HEK293 (cell line): ENCODE measurements around the gene ORC4.

ENCODE experiments used
- CTCF ChIA-PET: fragments of 350-600 bp; formaldehyde crosslinking; extraction: SDS; loops from one replicate; lab custom pipeline; 2021; ENCODE audit warnings: antibody characterized with exemption; lab: Yijun Ruan, JAX
- POLR2A ChIA-PET: fragments of 300-600 bp; formaldehyde crosslinking; extraction: SDS; loops from one replicate; lab custom pipeline; 2020; ENCODE audit warnings: antibody characterized with exemption, inconsistent platforms; lab: Yijun Ruan, JAX
- H3K27ac ChIP-seq: fragments of 200-500 bp; sonication (Bioruptor generic); 2 replicates; pipeline ENCODE4 v1.5.1; 2014; ENCODE audit warnings: low read depth, low read length, control low read depth, inconsistent platforms; ENCODE audit errors: extremely low read depth
- H3K36me3 ChIP-seq, 2 experiments: fragments of 200-500 bp in 1 of 2; sonication (Bioruptor generic) in 1 of 2; 1 replicate in 1 of 2; 2 replicates in 1 of 2; pipeline ENCODE4 v1.5.1; 2014 to 2017; ENCODE audit warnings: inconsistent platforms in 2 of 2, low read length in 2 of 2; ENCODE audit not compliant: control insufficient read depth in 2 of 2, insufficient read depth in 1 of 2
- H3K4me1 ChIP-seq: fragments of 200-500 bp; sonication (Bioruptor generic); 2 replicates; pipeline ENCODE4 v1.5.1; 2014; ENCODE audit warnings: mild to moderate bottlenecking, low read length, inconsistent platforms; ENCODE audit not compliant: control insufficient read depth, insufficient read depth
- H3K4me3 ChIP-seq: 2 replicates; pipeline ENCODE4 v1.5.1; 2011; ENCODE audit warnings: low read depth, mild to moderate bottlenecking, control low read depth, low read length, moderate library complexity
- H3K9me3 ChIP-seq: fragments of 200-500 bp; sonication (Bioruptor generic); 2 replicates; pipeline ENCODE4 v1.5.1; 2014; ENCODE audit warnings: low read depth, low read length, inconsistent platforms; ENCODE audit not compliant: control insufficient read depth, insufficient read depth
- IKZF3 ChIP-seq: fragments of 450-650 bp; IDR thresholded peaks from 2 replicates; pipeline ENCODE4 v1.5.0; 2018; ENCODE audit warnings: missing biosample characterization, mild to moderate bottlenecking, missing genetic modification characterization, moderate library complexity
- KLF1 ChIP-seq: fragments of 450-650 bp; formaldehyde crosslinking; IDR thresholded peaks from 2 replicates; pipeline ENCODE4 v1.5.1; 2016; ENCODE audit warnings: missing biosample characterization, missing genetic modification characterization
- KLF9 ChIP-seq: fragments of 450-650 bp; formaldehyde crosslinking; IDR thresholded peaks from 2 replicates; pipeline ENCODE4 v1.5.1; 2016; ENCODE audit warnings: missing biosample characterization, missing genetic modification characterization, low read depth
- MEIS1 ChIP-seq: sonication (generic); formaldehyde crosslinking; IDR thresholded peaks from 2 replicates; pipeline ENCODE4 v1.8.1; 2022; ENCODE audit warnings: missing genetic modification reagents, mild to moderate bottlenecking, borderline replicate concordance
- PRDM1 ChIP-seq: fragments of 450-650 bp; formaldehyde crosslinking; IDR thresholded peaks from 2 replicates; pipeline ENCODE4; 2016; ENCODE audit warnings: missing biosample characterization, missing genetic modification characterization
- SP7 ChIP-seq: fragments of 450-650 bp; formaldehyde crosslinking; IDR thresholded peaks from 2 replicates; pipeline ENCODE4 v1.5.1; 2016; ENCODE audit warnings: missing biosample characterization, missing genetic modification characterization
- ZBTB1 ChIP-seq: fragments of 450-650 bp; formaldehyde crosslinking; IDR thresholded peaks from 2 replicates; pipeline ENCODE4 v1.5.1; 2016; ENCODE audit warnings: missing biosample characterization, missing genetic modification characterization
- ZEB2 ChIP-seq: fragments of 450-650 bp; formaldehyde crosslinking; IDR thresholded peaks from 2 replicates; pipeline ENCODE4 v1.5.1; 2016; ENCODE audit warnings: missing biosample characterization, missing genetic modification characterization
- ZFHX2 ChIP-seq: fragments of 450-650 bp; formaldehyde crosslinking; conservative IDR thresholded peaks from 2 replicates; pipeline ENCODE4 v1.5.1; 2016; ENCODE audit warnings: missing biosample characterization, missing genetic modification characterization
- ZNF10 ChIP-seq: fragments of 450-650 bp; formaldehyde crosslinking; IDR thresholded peaks from 2 replicates; pipeline ENCODE4 v1.5.1; 2017; ENCODE audit warnings: missing biosample characterization, missing genetic modification characterization
- ZNF114 ChIP-seq: fragments of 450-650 bp; formaldehyde crosslinking; IDR thresholded peaks from 2 replicates; pipeline ENCODE4 v1.5.0; 2017; ENCODE audit warnings: missing biosample characterization, missing genetic modification characterization
- ZNF274 ChIP-seq, 2 experiments: fragments of 200-500 bp in 1 of 2; fragments of 450-650 bp in 1 of 2; sonication (Bioruptor generic) in 1 of 2; formaldehyde crosslinking in 1 of 2; IDR thresholded peaks; 2 replicates each; pipeline versions ENCODE4 v1.5.1 to v1.6.1; 2014 to 2016; ENCODE audit warnings: borderline replicate concordance in 1 of 2, inconsistent platforms in 1 of 2, low read length in 1 of 2, missing biosample characterization in 1 of 2, missing genetic modification characterization in 1 of 2
- ZNF341 ChIP-seq: fragments of 450-650 bp; formaldehyde crosslinking; IDR thresholded peaks from 2 replicates; pipeline ENCODE4; 2016; ENCODE audit warnings: low read depth, missing biosample characterization, missing genetic modification characterization
- ZNF514 ChIP-seq: fragments of 450-650 bp; formaldehyde crosslinking; IDR thresholded peaks from 2 replicates; pipeline ENCODE4 v1.5.1; 2016; ENCODE audit warnings: missing biosample characterization, missing genetic modification characterization
- ZNF548 ChIP-seq: fragments of 450-650 bp; formaldehyde crosslinking; IDR thresholded peaks from 2 replicates; pipeline ENCODE4 v1.5.1; 2016; ENCODE audit warnings: missing biosample characterization, missing genetic modification characterization
- ZNF561 ChIP-seq: fragments of 450-650 bp; IDR thresholded peaks from 2 replicates; pipeline ENCODE4 v1.5.1; 2018; ENCODE audit warnings: missing biosample characterization, missing genetic modification characterization, borderline replicate concordance
- ZNF600 ChIP-seq: fragments of 450-650 bp; formaldehyde crosslinking; IDR thresholded peaks from 2 replicates; pipeline ENCODE4 v1.5.1; 2016; ENCODE audit warnings: missing biosample characterization, missing genetic modification characterization
- ZNF660 ChIP-seq: fragments of 450-650 bp; IDR thresholded peaks from 2 replicates; pipeline ENCODE4 v1.5.1; 2018; ENCODE audit warnings: missing biosample characterization, mild to moderate bottlenecking, missing genetic modification characterization
- ZNF677 ChIP-seq: fragments of 450-650 bp; IDR thresholded peaks from 2 replicates; pipeline ENCODE4 v1.5.0; 2018; ENCODE audit warnings: missing biosample characterization, mild to moderate bottlenecking, missing genetic modification characterization, moderate library complexity
- TF ChIP-seq, protein P1 (sequence below): fragments of 450-650 bp; formaldehyde crosslinking; IDR thresholded peaks from 2 replicates; pipeline ENCODE4 v1.5.1; 2016; ENCODE audit warnings: missing biosample characterization, missing genetic modification characterization
- TF ChIP-seq, protein P2 (sequence below): fragments of 450-650 bp; formaldehyde crosslinking; IDR thresholded peaks from 2 replicates; pipeline ENCODE4 v1.5.1; 2016; ENCODE audit warnings: missing biosample characterization, missing genetic modification characterization
- TF ChIP-seq, protein P3 (sequence below): sonication (generic); formaldehyde crosslinking; IDR thresholded peaks from 2 replicates; pipeline ENCODE4 v1.8.1; 2022; ENCODE audit warnings: mild to moderate bottlenecking, moderate library complexity, missing genetic modification reagents
- TF ChIP-seq, protein P4 (sequence below): fragments of 450-650 bp; formaldehyde crosslinking; IDR thresholded peaks from 2 replicates; pipeline ENCODE4 v1.5.1; 2016; ENCODE audit warnings: missing biosample characterization, missing genetic modification characterization
- TF ChIP-seq, protein P5 (sequence below): fragments of 450-650 bp; formaldehyde crosslinking; IDR thresholded peaks from 2 replicates; pipeline ENCODE4 v1.5.1; 2017; ENCODE audit warnings: missing biosample characterization, missing genetic modification characterization
- TF ChIP-seq, protein P6 (sequence below): fragments of 450-650 bp; formaldehyde crosslinking; IDR thresholded peaks from 2 replicates; pipeline ENCODE4 v1.5.1; 2016; ENCODE audit warnings: missing biosample characterization, missing genetic modification characterization

Gene ORC4

DNA sequence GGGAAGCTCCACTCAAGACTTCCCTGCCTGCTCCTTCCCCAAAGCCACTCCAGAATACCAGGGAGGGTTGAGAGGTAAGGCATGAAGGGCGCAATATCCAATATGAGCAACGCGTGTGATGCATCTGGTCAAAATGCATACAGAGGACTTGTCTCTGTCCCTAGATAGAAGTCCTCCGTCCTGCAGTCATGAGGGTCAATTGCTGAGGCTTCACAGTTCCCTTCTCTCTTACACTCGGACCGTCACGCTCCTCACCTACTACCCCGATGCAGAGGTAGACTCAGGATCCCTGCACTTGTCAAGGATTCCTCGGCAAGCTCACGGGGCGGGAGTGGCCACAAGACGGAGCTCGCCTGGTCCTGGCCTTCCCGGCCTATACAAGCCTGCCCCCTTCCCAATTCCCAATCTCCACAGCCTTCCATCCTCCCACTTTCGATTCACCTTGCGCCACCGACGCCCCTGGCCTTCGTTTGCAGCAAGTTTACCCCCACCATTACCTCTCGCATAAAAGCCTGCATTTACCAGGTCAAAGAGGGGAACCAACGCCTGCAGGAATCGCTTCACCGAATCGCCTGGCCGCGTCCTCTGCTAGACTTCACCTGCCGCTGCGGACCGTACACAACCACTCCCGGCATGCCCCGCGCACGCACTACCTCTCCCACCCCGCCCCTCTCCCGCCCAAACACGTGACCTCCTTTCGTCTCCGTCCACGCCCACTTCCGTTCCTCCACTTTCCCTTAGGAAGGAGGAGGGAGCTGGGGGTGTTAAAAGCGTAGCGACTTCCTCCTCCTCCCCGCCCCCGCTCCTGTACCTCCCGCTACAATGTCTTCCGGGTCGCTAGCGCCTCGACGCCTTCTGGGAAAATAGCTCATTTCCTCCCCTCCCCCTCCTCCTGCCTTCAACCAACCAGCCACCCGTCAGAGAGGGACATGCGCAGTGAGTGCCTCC is at the start of gene ORC4:
ORC4 (minus strand) TSS at position 627 of the 948 bp plus-strand sequence. CDS start 44,779 bp downstream, outside the sequence.
- no peaks in the 10 kb centered on the region for H3K9me3 ChIP-seq
- TF ChIP-seq, protein P1, sequence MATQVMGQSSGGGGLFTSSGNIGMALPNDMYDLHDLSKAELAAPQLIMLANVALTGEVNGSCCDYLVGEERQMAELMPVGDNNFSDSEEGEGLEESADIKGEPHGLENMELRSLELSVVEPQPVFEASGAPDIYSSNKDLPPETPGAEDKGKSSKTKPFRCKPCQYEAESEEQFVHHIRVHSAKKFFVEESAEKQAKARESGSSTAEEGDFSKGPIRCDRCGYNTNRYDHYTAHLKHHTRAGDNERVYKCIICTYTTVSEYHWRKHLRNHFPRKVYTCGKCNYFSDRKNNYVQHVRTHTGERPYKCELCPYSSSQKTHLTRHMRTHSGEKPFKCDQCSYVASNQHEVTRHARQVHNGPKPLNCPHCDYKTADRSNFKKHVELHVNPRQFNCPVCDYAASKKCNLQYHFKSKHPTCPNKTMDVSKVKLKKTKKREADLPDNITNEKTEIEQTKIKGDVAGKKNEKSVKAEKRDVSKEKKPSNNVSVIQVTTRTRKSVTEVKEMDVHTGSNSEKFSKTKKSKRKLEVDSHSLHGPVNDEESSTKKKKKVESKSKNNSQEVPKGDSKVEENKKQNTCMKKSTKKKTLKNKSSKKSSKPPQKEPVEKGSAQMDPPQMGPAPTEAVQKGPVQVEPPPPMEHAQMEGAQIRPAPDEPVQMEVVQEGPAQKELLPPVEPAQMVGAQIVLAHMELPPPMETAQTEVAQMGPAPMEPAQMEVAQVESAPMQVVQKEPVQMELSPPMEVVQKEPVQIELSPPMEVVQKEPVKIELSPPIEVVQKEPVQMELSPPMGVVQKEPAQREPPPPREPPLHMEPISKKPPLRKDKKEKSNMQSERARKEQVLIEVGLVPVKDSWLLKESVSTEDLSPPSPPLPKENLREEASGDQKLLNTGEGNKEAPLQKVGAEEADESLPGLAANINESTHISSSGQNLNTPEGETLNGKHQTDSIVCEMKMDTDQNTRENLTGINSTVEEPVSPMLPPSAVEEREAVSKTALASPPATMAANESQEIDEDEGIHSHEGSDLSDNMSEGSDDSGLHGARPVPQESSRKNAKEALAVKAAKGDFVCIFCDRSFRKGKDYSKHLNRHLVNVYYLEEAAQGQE, result peak; percentile 24; the same call in 1 of the 2 replicates
- TF ChIP-seq KLF9 (peak; percentile 98), ZNF341 (tag by site-specific recombination) (peak; percentile 50; the same call in 1 of the 2 replicates), ZFHX2 (peak; percentile 96), SP7 (tag by site-specific recombination) (peak; percentile 73), ZNF274 (IDR thresholded peaks at IDR 0.05; ENCODE audit: low read length) (no peak), ZNF274 (tag by site-specific recombination; IDR thresholded peaks at IDR 0.05; ENCODE audit: borderline replicate concordance) (no peak), ZNF677 (no peak), ZNF114 (no peak), ZNF660 (tag by site-specific recombination) (no peak), ZNF561 (tag by site-specific recombination) (peak; percentile 33; the same call in 1 of the 2 replicates), ZEB2 (tag by site-specific recombination) (peak; percentile 88), ZNF514 (tag by site-specific recombination) (no peak), MEIS1 (CRISPR knock-in tag) (no peak), KLF1 (peak; percentile 88), ZNF600 (peak; percentile 95), PRDM1 (peak; percentile 60), ZNF548 (no peak), ZBTB1 (tag by site-specific recombination) (no peak), IKZF3 (tag by site-specific recombination) (peak; percentile 60), ZNF10 (tag by site-specific recombination) (peak; percentile 84; the same call in 1 of the 2 replicates)
- TF ChIP-seq, protein P2, sequence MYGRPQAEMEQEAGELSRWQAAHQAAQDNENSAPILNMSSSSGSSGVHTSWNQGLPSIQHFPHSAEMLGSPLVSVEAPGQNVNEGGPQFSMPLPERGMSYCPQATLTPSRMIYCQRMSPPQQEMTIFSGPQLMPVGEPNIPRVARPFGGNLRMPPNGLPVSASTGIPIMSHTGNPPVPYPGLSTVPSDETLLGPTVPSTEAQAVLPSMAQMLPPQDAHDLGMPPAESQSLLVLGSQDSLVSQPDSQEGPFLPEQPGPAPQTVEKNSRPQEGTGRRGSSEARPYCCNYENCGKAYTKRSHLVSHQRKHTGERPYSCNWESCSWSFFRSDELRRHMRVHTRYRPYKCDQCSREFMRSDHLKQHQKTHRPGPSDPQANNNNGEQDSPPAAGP, result peak; percentile 51; the same call in 1 of the 2 replicates
- TF ChIP-seq, protein P3, sequence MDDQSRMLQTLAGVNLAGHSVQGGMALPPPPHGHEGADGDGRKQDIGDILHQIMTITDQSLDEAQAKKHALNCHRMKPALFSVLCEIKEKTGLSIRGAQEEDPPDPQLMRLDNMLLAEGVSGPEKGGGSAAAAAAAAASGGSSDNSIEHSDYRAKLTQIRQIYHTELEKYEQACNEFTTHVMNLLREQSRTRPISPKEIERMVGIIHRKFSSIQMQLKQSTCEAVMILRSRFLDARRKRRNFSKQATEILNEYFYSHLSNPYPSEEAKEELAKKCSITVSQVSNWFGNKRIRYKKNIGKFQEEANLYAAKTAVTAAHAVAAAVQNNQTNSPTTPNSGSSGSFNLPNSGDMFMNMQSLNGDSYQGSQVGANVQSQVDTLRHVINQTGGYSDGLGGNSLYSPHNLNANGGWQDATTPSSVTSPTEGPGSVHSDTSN (CRISPR knock-in tag), result peak; percentile 67; the same call in 1 of the 2 replicates
- TF ChIP-seq, protein P4, sequence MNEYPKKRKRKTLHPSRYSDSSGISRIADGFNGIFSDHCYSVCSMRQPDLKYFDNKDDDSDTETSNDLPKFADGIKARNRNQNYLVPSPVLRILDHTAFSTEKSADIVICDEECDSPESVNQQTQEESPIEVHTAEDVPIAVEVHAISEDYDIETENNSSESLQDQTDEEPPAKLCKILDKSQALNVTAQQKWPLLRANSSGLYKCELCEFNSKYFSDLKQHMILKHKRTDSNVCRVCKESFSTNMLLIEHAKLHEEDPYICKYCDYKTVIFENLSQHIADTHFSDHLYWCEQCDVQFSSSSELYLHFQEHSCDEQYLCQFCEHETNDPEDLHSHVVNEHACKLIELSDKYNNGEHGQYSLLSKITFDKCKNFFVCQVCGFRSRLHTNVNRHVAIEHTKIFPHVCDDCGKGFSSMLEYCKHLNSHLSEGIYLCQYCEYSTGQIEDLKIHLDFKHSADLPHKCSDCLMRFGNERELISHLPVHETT (tag by site-specific recombination), result peak; percentile 54
- TF ChIP-seq, protein P5, sequence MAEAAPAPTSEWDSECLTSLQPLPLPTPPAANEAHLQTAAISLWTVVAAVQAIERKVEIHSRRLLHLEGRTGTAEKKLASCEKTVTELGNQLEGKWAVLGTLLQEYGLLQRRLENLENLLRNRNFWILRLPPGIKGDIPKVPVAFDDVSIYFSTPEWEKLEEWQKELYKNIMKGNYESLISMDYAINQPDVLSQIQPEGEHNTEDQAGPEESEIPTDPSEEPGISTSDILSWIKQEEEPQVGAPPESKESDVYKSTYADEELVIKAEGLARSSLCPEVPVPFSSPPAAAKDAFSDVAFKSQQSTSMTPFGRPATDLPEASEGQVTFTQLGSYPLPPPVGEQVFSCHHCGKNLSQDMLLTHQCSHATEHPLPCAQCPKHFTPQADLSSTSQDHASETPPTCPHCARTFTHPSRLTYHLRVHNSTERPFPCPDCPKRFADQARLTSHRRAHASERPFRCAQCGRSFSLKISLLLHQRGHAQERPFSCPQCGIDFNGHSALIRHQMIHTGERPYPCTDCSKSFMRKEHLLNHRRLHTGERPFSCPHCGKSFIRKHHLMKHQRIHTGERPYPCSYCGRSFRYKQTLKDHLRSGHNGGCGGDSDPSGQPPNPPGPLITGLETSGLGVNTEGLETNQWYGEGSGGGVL (tag by site-specific recombination), result peak; percentile 77
- TF ChIP-seq, protein P6, sequence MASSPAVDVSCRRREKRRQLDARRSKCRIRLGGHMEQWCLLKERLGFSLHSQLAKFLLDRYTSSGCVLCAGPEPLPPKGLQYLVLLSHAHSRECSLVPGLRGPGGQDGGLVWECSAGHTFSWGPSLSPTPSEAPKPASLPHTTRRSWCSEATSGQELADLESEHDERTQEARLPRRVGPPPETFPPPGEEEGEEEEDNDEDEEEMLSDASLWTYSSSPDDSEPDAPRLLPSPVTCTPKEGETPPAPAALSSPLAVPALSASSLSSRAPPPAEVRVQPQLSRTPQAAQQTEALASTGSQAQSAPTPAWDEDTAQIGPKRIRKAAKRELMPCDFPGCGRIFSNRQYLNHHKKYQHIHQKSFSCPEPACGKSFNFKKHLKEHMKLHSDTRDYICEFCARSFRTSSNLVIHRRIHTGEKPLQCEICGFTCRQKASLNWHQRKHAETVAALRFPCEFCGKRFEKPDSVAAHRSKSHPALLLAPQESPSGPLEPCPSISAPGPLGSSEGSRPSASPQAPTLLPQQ (tag by site-specific recombination), result peak; percentile 48; the same call in 1 of the 2 replicates

More for the DNA sequence above, at the start of gene ORC4:
- ChIA-PET POLR2A (interaction anchor here (0.6 to 2.1 kb wide), 36 partner anchors 9 to 970 kb away, joined by 3 to 13 read pairs (median 4); no protein-coding TSS in a partner anchor), CTCF (interaction anchor here (0.8 to 2.1 kb wide), 4 partner anchors 16 to 489 kb away, joined by 3 to 11 read pairs (median 5); no protein-coding TSS in a partner anchor)
- Histone ChIP-seq H3K27ac (peak within 1 kb of the TSS; percentile 88), H3K4me3 (peak within 1 kb of the TSS; percentile 72), H3K36me3 (no peaks in the 10 kb centered on the region), H3K4me1 (peaks cover 10% of the 10 kb centered on the region; the same call in 1 of the 2 replicates)
